KOPT-K1 (cell line): ENCODE results near the gene AKR7A3.
"Not testable (repeated sequence)": the region's sequence is repeated elsewhere in the genome, so short reads cannot be mapped to it uniquely, and the experiment has no call there.

Source experiments
- H3K27ac ChIP-seq: fragments of 200-600 bp; sonication (generic); 2 replicates; pipeline ENCODE4 v1.5.1; 2016; ENCODE audit warnings: antibody characterized with exemption, mild to moderate bottlenecking, low read depth, low read length; ENCODE audit not compliant: poor library complexity, severe bottlenecking
- H3K36me3 ChIP-seq: fragments of 200-600 bp; sonication (generic); 2 replicates; pipeline ENCODE4 v1.5.1; 2017; ENCODE audit warnings: antibody characterized with exemption, mild to moderate bottlenecking, low read length, moderate library complexity; ENCODE audit not compliant: insufficient read depth
- H3K9me3 ChIP-seq: fragments of 200-600 bp; sonication (generic); 2 replicates; pipeline ENCODE4 v1.5.1; 2017; ENCODE audit warnings: antibody characterized with exemption, low read length, mild to moderate bottlenecking; ENCODE audit not compliant: insufficient read depth, poor library complexity, severe bottlenecking

Gene AKR7A3

DNA sequence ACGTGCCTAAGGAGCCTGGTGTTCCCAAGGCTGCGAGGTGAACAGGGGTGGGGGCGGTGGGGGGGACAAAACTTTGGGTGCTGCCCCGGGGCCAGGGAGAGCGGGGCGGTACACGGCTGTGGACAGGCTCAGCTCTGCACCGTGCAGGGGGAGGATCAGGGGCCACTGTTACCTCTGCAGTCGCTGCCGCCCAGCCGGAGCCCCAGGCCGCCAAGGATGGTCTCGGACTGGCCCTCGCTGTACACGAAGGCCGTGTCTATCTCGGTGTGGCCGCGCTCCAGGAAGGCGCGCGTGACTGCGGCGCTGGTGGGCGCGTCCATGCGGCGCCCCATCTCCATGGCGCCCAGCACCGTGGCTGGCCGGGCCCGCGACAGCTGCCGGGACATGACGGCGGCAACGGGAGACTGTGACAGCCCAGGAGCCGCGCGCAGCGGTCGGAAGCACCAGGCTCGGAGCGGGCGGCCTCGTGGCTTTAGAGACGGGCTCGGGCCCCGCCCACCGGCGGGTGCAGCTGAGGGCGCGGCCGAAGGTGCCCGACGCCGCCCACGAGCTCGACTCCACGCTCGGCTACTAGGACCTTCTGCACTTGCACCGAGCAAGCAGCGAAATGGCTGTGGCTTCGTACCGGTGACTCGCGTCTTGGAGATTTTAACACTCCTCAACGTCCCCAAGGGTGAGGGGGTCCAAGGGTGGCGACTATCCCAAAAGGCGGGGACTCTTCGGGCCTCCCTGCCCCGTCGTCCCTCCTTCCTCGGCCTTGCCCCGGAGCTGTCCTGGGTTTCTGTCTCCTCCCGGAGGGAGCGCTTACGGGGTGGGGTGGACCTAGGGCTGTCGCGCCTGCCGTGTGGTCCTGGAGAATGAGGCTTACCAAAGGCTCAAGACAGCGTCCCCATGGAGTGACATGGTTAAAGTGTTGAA is at the start of gene AKR7A3:
TSS of gene AKR7A3 (minus strand) at position 447 of the 918 bp plus-strand sequence. CDS start at position 386, 61 bp downstream.
- H3K9me3 ChIP-seq, result not testable (repeated sequence)

DNA sequence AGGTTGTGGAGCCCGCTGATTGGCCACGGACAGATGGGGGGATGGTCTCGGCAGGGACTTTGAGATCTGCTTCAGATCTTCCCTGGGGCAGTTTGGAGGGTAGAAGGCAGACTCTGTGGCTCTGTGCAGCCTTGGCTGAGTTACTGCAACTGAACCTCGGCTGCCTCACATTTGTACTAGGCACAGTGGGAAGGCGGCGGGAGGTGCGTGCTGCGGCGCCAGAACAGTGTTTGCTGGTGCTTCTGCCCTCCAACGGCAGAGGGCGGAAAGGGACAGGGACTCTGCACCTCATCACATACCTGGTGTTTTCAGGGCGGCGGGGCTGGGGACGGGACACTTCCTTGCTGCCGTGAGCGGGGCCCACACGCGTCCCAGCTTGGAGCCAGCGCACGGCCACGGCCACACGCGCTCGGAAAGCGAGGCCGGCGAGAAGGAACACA is 49.8 kb upstream of the AKR7A3 start:
- Histone ChIP-seq H3K27ac (no peak overlapping the region), H3K36me3 (peaks cover 43% of the 10 kb centered on the region), H3K9me3 (no peaks in the 10 kb centered on the region)

More for the DNA sequence above, at the start of gene AKR7A3:
- H3K36me3 ChIP-seq, H3K27ac ChIP-seq: not testable (repeated sequence)

DNA sequence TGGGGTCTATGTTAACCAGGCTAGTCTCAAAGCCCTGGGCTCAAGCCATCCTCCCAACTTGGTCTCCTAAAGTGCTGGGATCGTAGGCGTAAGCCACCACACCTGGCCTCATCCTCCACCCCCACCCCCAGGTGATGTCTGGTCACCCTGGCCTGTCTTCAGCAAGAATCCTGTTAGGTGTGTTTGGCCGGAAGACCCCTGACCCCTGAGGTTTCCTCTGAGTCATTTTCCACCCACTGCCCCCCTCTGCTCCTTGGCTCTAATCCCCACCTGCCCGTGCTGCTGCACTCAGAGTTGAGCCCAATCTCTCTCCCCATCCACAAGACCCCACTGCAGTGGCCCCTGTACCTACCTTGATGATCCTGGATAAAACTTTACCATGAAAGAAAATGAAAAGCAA is 48.7 kb upstream of the AKR7A3 start:
- H3K27ac ChIP-seq, result no peak overlapping the region

DNA sequence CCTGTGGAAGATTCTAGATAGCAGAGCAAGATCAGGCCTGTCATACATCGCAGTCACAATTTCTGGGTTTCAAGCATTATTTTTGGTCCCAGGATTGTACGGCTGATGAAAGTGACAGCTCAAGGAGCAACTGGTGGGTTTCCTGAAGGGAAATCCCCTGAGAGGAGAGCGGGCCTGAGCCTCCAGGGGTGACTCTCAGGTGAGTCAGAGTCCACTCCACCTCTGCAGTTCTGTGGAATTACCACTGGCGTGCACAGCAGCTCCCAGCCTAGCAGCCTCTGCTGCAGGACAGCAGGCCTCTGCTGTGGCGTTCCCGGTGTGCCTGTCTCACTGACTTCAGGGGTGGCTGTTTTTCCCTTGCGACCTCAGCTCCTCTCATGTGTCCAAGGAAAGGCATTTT is 48.0 kb upstream of the AKR7A3 start:
- Histone ChIP-seq H3K36me3 (peaks cover 28% of the 10 kb centered on the region; the same call in 1 of the 2 replicates), H3K27ac (no peak overlapping the region), H3K9me3 (no peaks in the 10 kb centered on the region)

More for the DNA sequence above, 48.7 kb upstream of the AKR7A3 start:
- Histone ChIP-seq H3K9me3 (no peaks in the 10 kb centered on the region), H3K36me3 (peaks cover 32% of the 10 kb centered on the region; the same call in 1 of the 2 replicates)

DNA sequence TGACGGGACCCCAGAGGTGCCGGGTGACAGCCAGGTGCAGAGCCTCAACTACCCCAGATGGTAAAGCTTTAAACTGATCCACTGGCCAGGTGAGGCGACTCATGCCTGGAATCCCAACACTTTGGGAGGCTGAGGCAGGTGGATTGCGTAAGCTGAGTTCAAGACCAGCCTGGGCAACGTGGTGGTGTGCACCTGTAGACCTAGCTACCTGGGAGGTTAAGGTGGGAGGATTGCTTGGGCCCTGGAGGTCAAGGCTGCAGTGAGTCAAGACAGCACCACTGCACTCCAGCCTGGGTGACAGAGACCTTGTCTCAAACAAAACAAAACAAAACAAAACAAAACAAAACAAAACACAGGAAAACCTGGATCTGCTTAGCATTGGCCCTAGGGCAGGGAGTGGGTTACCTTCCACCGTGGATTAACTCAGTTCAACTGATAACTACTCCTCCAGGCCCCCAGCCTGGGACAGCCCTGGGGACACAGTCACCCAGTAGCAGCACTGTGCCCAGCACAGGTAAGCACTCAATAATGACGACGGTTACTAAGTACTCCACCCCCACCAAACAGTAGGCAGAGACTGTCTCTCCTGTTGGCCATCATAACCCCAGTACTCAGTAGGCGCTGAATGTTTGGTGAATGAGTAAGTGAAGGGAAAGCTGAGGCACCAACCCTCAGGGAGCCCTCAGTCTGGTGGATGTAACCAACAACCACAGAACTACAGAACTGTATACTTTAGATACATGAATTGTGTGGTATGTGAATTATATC is 45.2 kb upstream of the AKR7A3 start:
- Histone ChIP-seq H3K27ac (no peak overlapping the region), H3K36me3 (0 out of 2 replicates have a peak, but pooled peaks cover 5% of the 10 kb centered on the region)

DNA sequence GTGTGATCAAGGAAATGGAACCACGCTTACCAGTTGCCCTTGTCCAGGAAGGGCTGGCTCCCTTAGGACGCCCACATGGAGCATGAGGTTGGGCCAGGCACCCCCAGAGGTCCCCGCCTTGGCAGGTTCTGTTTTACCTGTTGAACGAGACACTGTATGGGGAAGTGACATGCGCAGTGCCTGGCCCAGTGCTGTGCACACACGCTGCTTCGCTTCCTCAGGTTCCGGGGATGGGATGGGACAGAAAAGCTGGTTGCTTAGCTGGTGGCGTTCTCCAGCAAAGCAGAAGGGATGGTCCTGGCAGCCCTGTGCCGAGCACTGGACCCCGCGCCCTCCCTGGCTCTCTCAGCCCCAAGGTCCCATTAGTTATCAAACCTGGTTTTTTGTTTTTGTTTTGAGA is 44.3 kb upstream of the AKR7A3 start:
- no peak overlapping the region for H3K27ac ChIP-seq
- H3K9me3 ChIP-seq, result no peaks in the 10 kb centered on the region
- no peaks in the 10 kb centered on the region for H3K36me3 ChIP-seq

More for the DNA sequence above, 45.2 kb upstream of the AKR7A3 start:
- no peaks in the 10 kb centered on the region for H3K9me3 ChIP-seq

DNA sequence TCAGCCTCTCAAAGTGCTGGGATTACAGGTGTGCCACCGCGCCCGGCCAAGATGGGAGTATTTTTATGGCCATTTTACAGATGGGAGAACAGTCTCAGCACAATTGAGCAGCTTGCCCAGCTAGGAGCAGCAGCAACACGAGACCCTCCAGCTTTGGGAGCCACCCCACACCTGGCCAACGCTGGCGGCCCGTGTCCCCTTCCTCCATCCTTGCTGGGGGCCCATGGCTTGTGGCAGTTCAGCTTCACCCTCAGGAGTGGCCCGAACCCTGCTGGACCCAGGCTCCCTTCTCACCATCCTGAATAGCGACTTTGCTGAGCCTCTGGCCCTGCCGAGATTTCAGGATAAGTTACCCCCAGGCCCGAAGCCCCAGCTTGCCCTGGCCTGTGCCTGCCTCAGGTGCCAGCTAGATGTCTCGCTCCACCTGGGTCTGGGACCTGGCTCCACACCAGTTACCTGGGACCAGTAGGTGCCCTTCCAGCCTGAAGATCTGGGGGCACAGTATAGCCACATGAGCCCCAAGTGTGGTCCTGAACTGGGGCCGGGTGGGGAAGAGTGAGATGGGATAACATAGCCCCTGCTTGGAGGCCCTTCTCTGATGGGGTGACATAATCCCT is 42.8 kb upstream of the AKR7A3 start:
- Histone ChIP-seq H3K36me3 (no peaks in the 10 kb centered on the region), H3K27ac (no peak overlapping the region), H3K9me3 (no peaks in the 10 kb centered on the region)

DNA sequence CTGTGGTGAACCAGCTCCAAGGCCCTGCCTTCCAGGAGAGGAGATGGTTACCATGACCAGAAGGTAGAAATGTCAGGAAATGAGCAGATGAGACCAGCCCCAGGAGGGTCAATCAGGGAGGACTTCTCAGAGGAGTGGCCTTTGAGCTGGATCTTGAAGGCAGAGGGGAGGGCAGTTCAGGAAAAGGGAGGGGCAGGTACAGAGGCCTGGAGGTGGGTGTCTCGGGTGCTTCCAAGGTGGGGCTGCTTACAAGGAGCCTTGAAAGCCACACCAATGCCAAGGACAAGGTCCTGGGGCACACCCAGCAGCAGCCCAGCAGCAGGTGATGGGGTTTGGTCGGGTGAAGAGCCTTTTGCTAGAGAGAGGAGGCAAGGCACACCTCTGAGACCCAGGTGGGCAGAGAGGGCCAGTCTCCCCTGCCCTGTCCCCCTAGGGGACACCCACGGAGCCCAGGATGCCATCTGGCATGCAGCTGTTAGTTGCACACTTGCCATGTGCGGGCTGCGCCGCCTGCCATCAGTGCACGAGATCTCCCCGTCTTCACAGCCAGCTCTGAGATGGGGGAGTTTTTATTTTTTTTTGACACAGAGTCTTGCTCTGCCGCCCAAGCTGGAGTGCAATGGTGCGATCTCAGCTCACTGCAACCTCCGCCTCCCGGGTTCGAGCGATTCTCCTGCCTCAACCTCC is 42.0 kb upstream of the AKR7A3 start:
- no peaks in the 10 kb centered on the region for H3K36me3 ChIP-seq
- no peak overlapping the region for H3K27ac ChIP-seq

DNA sequence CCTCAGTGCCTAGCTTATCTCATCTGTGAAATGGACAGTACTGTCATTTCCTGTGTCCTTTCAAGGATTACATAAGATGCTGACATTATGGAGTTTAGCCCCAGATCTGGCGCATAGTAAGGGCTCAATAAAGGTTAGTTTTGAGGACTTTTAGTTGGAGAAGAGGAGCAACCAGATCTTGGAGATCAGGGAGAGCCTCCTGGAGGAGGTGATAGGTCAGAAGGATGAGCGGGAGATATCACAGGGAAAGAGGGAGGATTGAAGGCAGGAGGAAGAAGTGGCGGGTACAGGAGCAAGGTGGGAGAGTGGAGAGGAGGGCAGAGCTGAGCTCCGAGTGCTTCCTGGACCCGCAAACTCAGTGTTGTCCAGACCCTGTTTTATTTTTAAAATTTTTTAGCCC is 41.0 kb upstream of the AKR7A3 start:
- H3K27ac ChIP-seq, result no peak overlapping the region
- no peaks in the 10 kb centered on the region for H3K36me3 ChIP-seq
- H3K9me3 ChIP-seq, result no peaks in the 10 kb centered on the region

More for the DNA sequence above, 42.0 kb upstream of the AKR7A3 start:
- H3K9me3 ChIP-seq, result no peaks in the 10 kb centered on the region

DNA sequence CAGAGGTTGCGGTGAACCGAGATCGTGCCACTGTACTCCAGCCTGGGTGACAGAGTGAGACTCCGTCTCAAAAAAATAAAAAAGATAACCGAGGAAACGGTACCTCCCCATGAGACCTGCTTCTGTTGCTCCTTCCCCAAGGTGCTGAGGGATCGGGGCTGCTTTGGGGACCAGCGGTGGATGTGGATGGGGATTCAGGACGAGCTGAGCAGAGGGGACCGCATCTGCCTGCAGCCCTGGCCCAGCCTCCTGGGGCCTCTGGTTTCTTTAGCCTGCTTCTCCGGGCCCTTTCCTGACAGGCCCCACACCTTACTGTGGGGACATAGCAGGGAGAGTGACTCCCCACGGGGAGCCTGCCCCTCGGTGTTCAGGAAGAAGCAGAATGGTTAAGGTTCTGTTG is 40.6 kb upstream of the AKR7A3 start:
- H3K27ac ChIP-seq, result no peak overlapping the region
- no peaks in the 10 kb centered on the region for H3K9me3 ChIP-seq
- no peaks in the 10 kb centered on the region for H3K36me3 ChIP-seq

DNA sequence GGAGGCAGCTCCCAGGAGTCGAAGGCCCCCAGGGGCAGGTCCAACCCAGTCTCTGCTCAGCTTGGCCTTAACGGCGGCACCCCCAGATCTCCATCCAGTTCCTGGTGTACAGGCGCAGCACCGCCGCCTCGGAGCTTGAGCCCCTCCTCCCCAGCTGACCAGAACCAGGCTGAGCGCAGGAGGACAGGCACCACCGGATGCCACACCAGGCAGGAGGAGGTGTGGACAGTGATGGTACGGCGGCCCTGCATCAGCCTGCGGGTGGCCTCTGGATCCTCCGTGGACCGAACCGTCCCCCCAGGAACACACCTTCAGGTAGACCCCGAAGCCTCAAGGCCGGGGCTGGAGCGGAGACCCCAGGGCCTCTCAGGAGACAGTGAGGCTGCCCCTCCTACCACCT is 39.9 kb upstream of the AKR7A3 start:
- H3K36me3 ChIP-seq, result no peaks in the 10 kb centered on the region
- H3K27ac ChIP-seq, result no peak overlapping the region
- no peaks in the 10 kb centered on the region for H3K9me3 ChIP-seq

DNA sequence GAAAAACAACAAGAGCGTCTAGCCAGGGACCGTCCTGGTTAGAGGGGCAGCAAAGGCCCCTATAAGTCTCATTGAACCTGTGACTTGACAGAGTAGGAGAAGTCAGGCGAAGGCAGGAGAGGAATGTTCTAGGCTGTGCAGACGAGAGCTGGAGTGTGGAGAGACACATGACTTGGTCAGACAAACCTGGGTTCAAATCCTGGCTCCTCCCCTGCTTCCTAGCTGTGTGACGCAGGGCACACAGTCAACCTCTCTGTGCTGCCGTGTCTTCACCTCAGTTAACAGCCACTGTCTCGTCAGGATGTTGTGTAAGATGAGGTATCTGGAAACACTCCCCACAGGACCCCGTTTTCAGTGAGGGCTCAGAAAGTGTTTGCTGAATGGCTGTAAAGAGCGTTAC is 39.2 kb upstream of the AKR7A3 start:
- H3K9me3 ChIP-seq, result no peaks in the 10 kb centered on the region
- no peak overlapping the region for H3K27ac ChIP-seq
- H3K36me3 ChIP-seq, result no peaks in the 10 kb centered on the region

DNA sequence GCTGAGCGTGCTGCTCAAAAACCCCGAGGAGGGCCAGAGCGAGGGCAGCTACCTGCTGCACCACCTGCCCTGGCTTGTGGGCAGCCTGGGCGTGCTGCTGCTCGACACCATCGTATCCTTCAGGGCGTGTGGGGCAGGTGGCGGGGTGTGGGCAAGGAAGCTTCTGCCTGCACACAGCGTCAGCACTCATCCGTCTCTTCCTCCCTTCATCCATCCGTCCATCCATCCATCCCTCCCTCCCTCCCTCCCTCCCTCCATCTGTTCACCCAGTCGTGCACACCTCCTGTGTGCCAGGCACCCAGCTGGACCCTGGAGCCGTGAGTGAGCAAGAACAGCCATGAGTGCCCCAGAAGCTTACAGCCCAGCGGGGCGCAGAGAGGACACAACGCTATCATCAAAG is 38.7 kb upstream of the AKR7A3 start:
- no peak overlapping the region for H3K27ac ChIP-seq
- H3K9me3 ChIP-seq, result no peaks in the 10 kb centered on the region
- H3K36me3 ChIP-seq, result no peaks in the 10 kb centered on the region

DNA sequence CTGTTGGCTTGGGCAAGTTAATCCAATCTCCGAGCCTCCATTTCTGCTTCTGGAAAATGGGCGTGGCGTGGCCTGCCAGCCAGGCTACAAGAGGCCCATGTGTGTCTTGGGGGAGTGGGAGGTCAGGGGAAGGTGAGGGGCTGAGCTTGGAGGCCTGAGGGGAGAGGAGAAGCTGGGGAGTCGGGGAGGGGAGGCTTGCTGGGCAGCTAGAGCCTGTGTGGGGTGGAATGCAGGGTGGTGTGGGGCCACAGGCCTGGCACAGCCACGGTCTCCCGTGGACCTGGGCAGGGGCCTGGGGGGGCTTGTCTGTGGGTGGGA is 38.1 kb upstream of the AKR7A3 start:
- Histone ChIP-seq H3K36me3 (no peaks in the 10 kb centered on the region), H3K9me3 (no peaks in the 10 kb centered on the region), H3K27ac (no peak overlapping the region)
